GM04504 (cell line): ENCODE data around the gene MUCL3.
A peak's percentile ranks its signal among the peaks of the same experiment; 100 is the strongest.
"Not testable (repeated sequence)": the region's sequence is repeated elsewhere in the genome, so short reads cannot be mapped to it uniquely, and the experiment has no call there.

Experiments
- DNase-seq: peaks from one replicate; pipeline ENCODE4 v3.0.0-alpha.2; 2012; ENCODE audit warnings: low read depth

MUCL3 gene

DNA sequence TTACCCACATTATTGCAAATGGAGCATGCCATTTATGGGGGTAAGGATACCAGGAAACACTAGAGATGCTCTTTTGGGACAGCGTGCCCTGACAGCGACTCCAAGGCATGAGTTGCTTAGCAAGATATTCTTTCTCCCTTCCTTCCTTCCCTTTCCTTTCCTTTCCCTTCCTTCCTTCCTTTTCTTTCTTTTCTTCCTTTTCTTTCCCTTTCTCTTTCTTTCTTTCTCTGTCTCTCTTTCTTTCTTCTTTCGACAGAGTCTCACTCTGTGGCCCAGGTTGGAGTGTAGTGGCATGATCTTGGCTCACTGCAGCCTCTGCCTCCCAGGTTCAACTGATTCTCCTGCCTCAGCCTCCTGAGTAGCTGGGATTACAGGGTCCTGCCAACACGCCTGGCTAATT lies 3.3 kb downstream of the MUCL3 start:
- no peak for DNase-seq

DNA sequence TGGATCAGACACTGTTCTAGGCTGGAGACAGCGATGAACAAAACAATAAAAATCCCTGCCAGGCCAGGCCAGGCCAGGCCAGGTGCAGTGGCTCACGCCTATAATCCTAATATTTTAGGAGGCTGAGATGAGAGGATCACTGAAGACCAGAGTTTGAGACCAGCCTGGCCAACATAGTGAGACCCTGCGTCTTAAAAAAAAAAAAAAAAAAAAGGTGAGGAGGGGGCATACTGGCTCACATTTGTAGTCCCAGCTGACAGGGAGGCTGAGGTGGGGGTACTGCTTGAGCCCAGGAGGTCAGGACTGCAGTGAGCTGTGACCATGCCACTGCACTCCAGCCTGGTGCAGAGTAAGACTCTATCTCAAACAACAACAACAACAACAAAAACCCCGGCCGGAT lies 4.5 kb downstream of the MUCL3 start:
- DNase-seq, result no peak

DNA sequence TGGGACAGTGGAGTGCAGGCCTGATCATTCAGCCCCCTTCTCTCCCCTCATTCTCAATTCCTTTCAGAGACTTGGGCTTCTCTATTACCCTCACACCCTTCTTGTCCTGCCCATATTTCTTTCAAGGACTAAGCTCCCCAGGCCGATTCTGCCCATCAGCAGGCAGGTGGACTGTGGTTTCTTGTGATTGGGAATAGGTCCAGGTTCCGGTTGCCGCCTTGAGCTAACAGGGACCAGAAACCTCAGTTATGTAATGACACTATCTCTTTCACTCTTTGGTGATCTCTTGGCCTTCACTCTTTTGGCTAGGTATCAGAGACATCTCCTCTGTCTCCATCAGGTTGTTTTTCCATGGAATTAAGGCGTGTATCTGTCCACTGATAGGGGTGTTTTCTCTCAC lies 6.5 kb downstream of the MUCL3 start:
- no peak for DNase-seq

DNA sequence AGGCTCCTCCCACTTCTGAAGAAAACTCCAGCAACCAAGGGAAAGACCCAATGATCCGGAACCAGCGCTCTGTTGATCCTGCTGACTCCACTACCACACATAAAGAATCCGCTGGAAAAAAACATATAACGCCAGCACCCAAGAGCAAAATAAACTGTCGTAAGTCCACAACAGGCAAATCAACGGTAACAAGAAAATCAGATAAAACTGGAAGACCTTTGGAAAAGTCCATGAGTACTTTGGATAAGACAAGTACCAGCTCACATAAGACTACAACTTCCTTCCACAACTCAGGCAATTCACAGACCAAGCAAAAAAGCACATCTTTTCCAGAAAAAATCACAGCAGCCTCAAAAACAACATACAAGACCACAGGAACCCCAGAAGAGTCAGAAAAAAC lies 8.0 kb downstream of the MUCL3 start:
- no peak for DNase-seq

DNA sequence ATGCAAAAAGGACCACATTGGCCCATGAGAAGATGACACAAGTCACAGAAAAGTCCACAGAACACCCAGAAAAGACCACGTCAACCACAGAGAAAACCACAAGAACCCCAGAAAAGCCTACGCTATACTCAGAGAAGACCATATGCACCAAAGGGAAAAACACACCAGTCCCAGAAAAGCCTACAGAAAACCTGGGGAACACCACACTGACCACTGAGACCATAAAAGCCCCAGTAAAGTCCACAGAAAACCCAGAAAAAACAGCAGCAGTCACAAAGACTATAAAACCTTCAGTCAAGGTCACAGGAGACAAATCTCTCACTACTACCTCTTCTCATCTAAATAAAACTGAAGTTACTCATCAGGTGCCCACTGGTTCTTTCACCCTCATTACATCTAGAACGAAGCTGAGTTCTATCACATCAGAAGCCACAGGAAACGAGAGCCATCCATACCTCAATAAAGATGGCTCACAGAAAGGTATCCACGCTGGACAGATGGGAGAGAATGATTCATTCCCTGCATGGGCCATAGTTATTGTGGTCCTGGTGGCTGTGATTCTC lies 11.2 kb downstream of the MUCL3 start:
- DNase-seq, result no peak

DNA sequence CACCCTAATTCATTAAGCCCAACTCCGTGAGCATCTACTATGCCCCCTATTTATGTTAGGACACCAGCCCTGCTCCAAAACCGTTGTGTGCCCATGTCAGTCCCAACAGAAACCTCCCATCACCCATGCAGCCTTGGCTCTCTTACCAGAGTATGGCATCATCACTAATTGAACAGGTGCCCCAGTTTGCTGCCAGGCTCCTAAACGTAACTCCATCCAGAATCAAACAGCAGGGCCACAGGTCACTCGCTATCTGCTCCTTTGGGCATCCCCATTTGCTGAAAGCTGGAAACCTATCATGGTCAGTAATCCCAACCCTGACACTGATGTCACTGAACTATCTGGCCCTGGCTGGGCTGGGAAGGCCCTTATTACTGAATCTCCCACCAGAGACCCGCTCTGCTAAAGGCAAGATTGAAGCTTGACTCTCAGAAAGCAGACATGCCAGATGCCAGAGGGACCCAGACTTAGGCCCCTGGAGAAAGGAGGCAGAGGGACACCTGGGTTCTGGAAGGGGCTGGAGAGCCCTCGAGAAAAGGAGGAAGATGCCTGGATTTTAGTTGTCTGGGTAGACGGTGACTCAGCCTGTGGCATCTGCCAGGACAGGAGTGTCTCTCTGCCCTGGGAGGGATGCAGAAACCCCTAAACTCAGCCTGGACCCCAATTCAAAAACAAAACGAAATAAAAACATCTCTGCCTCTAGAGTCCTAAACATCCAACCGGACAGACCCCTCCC lies 14.0 kb downstream of the MUCL3 start:
- no peak for DNase-seq

DNA sequence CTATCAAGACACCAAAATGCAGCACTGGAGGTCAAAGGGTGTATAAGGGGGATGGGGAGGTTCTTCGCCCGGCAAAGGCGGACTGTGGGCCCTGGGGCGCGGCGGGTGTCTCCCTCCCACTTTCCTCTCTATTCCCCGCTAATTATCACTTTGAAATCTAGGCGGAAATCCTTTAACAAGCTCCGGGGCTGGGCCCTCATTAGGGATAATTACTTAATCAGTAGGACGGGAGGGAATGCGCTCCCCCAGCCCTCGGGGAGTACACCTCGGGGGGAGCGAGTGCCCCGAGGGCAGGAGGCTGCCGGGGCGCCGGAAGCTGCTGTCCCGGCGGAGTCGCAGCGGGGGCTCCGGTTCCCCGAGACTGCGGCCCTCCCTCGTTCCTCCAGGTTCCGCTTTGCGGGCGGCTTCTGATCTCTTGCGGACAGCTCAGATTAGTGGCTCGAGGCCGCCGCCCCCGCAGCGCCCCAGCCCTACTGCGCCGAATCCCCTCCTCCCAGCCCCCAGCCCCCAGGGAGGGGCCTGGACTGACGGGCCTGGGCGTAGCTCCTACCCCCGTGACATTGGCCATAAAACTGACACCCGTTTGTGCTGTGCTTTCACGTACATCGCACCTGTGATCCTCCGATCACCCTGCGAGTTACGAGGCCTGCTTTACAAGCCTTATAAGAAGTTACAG lies 14.7 kb downstream of the MUCL3 start:
- no peak for DNase-seq

DNA sequence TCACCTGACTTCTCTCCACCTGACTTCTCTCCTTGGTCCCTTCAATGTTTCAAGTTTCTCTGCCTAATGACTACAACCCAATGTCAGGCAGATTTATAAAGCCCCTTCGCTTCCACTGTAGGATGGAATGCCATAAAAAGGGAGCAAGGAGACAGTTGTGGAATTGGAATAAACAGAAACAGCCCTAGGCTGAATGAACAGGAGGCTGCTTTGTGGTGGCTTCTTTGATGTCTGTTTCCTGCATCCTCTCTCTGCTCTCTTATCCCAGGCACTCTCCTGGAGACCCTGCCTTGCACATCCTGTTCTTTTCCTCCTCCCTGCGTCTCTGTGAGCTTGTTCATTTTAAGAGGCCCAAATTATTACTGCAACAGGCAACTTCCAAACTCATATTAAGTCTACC lies 16.9 kb downstream of the MUCL3 start:
- no peak for DNase-seq

DNA sequence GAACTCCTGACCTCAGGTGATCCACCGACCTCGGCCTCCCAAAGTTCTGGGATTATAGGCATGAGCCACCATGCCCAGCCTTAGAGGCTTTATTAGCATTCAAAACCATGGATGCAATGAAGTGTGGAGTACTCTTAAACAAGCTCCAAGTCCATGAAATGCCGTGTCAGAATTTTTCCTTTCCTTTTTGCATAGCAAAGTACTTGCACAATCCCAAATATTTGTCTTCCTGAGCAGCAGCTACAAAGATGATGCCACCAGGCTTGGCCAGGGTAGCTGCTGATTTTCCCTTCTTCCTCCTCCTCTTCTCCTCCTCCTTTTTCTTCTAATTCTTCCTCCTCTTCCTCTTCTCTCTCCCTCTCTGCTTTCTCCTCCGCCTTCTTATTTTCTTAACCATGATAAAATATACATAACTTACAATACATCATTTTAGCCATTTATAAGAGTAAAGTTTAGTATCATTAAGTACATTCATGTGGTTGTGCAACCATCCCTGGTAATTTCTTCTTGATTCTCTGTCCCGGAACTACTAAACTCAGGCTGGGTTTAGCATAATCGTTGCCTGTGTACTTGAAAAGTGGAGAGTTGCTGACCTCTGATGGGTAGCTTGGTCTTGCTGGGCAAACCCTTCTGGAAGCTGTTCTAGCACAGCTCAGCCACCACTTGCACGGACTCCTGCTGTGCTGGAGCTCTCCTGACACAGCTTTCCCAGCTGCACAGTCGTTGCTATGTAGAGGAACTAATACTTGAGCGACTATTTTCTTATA lies 20.3 kb downstream of the MUCL3 start:
- no peak for DNase-seq

DNA sequence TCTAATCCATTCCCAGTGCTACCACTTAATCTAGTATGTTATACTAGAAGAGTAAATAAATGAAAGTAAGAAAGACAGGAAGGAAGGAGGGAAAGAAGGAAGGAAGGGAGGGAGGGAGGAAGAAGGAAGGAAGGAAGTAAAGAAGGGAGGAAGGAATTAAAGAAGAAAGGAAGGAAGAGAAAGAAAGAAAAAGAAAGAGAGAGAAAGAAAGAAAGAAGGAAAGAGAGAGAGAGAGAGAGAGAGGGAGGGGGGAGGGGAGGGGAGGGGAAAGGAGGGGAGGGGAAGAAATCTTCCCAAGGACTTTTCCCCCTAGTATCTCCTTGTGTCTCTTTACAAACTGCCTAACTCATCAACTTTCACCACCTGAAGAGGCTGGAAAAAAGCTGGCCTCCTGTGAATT lies 21.9 kb downstream of the MUCL3 start:
- DNase-seq, result no peak

DNA sequence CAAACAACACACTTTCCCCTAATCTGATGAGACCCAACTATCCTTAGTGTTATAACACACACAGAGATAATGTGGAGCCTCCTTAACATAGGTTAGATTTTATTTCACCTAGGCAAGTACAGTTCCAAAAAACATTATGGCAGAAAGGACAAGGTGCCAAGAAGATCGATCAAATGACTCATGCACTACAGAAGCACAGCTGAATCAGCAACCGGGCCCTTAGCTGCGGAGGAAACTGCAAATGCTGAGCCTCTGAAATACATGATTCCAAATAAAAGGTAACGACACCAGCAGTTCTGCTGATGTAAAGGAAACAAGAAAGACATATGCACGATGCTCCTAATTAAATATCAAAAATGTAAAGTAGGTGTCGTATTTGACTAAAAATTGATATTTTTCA lies 22.9 kb downstream of the MUCL3 start:
- no peak for DNase-seq

DNA sequence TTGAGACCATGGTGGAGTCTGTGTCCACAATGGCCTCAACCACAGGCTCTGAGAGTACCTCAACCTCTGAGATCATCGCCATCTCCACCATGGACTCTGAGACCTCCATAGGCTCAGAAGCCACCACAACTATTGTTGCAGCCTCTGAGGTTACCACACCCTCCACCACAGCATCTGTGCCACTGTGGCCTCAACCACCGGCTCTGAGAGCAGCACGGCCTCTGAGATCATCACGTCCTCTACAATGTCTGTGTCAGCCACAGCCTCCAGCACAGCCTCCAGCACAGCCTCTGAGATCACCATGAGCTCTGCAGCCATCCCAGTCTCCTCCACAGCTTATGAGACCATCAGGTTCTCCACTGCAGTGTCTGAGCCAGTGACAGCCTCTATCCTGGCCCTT lies 23.3 kb downstream of the MUCL3 start:
- no peak for DNase-seq

DNA sequence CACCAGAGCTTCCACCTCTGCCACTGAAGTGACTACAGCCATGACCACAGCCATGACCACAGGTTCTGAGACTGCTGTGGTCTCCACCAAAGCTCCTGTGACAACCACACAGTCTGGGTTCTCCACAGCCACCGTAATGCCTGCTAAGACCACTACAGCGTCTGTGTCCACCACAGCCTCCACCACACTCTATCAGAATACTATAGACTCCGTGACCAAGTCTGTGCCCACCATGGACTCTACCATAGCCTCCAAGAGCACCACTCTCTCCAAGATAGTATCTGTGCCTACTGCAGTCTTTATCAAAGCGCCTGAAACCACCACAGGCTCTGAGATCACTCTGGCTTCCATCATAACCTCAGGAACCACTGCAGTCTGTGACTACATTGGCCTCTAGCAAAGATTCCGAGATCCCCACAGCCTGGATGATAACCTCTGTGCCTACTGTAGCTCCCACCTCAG lies 24.4 kb downstream of the MUCL3 start:
- no peak for DNase-seq

DNA sequence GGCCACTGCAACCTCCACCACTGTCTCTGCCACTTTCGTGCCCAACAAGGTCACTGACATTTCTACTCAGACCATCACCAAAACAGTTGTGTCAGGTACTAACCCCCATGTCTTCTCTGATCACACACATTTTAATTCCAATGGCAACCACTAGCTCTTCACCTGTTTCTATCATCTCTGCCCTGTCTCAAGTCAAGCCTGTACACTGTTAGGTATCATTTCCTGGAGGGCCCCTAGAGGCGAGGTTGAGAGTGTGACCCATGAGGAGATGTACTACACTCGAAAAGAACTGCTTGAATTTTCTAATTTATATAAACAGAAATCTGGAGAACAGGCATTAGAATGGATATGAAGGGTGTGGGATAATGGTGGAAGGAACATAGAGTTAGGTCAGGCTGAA lies 25.4 kb downstream of the MUCL3 start:
- no peak for DNase-seq

DNA sequence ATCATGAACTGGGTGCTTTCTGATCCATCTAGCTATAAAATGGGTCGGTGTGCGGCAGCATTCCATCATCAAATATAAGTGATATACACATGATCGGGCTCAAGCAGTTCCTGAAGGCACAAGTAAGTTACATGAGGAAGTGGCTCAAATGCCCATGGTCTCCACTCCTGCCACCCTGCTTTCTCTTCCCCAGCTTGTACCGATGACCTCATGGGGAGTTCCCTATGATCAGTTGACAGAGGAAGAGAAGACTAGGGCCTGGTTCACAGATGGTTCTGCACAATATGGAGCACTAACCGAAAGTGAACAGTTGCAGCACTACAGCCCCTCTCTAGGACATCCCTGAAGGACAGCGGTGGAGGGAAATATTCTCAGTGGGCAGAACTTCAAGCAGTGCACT lies 28.4 kb downstream of the MUCL3 start:
- DNase-seq, result not testable (repeated sequence)

DNA sequence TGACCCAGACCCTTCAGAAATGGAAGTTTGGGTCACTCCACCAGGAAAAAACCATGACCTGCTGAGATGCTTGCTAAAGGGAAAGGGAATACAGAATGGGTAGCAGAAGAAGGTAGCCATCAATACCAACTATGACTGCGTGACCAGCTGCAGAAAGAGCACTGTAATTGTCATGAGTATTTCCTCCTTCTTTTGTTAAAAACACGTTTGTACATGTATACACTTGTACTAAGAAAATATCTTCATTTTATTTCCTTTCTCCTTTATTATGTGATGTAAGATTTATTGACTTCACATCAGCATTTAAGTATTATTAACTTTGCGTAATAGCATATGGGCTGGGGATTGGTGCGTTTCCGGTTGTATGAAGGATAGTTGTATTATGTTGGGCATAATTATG lies 30.2 kb downstream of the MUCL3 start:
- DNase-seq, result no peak

DNA sequence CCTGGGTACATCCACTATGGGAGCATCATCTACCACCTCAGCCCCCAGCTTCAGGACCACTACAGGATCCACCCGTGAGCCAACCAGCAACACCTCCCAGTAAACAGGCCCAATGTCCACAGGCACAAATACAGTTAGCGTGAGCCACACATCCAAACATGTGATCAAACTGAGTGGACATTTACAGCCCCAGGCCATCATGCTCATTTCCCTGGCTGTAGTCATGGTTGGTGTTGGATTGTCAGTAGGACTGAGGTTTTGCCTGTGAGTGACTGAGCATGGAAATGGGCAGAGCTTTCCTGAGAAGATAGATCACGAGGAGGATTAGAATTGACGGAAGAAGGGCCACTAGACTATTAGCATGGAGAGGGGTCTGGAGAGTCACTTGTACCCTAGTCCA lies 32.0 kb downstream of the MUCL3 start:
- DNase-seq, result no peak

DNA sequence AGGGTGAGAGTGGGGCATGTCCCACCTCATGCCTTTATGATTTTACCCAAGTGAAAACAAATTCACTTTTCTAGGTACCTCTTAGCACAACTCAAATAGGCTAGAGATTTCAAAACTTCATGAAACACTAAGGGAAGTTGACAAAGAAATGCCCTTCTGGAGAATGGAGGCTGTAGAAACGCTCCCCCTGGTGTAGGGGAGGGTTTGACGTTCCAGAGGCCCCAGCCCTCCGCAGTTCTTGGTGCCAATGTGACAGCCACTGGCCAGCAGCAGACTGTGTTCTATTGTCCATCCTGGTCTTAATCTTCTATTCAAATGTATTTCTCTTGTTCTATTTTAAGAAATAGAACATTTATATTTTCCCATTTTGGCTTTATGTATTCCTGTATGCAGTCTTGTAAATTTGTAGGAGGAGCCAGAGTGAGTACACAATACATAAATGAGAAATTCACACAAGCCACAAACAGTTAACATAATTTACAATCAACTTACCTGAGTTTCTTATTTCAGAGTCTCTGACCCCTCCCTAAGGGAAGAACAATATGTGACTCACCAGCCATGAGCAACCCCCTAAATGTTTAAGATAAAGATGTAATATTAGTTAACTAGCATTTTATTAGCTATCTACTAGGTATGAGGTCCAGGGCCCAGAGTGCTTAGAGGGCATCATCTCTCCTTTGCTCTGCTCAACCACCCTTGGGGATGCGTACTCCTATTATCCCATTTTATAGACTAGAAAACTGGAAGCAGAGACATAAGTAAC lies 33.9 kb downstream of the MUCL3 start:
- DNase-seq, result no peak

DNA sequence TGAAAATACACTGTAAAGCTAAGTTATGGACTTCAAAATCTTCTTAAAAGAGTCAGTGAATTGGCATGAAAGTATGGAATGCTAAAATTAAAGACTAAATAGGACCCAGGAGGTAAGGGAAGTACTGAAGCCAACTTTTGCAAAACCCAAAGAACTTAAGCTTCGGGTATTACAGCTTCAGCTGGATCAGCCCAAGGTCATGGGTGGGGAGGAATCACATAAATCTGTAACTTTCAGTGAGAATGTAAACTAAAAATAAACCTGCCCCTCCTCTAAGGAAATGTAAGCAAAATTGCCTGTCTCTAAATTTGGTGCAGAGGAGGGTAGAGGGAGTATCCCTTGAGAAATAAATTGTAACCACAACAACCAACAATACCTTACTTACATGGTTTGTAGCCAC lies 38.4 kb downstream of the MUCL3 start:
- DNase-seq, result no peak

DNA sequence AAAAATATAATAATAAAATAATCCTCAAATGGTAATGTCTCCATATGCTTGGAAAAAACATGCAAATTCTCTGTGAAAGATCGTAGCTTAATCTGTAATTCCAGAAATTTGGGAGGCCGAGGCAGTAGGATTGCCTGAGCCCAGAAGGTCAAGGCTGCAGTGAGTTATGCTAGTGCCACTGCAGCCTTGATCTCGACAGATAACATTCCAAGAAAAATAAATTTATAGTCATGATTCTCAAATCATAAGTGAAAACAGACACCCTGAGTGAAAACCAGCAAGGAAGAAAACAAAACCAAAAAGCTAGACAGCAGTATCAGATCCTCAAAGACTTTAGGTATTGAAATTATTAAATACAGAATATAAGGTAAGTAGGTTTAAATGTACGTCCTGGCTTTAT lies 38.9 kb downstream of the MUCL3 start:
- DNase-seq, result no peak

DNA sequence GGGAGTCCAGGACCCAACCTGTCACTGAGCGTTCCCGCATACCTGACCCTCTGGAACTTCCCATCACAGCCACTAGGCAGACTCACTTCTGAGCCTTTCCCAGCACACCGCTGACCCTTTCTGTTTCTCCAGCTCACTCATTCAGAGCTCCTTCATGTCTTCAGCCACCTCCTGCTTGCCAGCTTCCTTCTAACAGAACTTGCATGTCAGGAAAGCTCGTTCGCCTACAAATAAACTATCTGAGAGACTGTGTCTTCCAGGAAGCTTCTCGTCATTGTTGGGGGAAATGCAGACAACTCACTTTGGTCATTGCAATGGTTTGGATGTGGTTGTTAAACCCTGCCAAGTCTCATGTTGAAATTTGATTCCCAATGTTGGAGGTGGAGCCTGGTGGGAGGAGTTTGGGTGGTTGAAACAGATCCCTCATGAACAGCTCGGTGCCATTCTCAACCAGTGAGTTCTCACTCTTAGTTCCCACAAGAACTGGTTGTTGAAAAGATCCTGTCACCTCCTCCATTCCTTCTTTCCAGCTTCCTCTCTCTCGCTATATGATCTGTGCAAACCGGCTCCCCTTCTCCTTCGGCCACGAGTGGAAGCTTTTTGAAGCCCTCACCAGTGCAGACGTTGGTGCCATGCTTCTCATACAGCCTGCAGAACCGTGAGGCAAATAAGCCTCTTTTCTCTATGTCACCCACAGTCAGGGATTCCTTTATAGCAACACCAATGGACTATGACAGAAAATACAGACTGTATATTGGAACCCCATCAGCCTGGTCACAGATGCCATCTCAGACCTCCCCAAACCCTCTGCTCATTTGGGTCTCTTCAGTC lies 41.4 kb downstream of the MUCL3 start:
- peak; percentile 40 for DNase-seq
